Renal cortical epithelial cell (primary cell): ENCODE results near the gene SPRTN. TPM values are rescaled to one million over a fixed set of nuclear protein-coding genes. Genes with fewer than 3 reads are reported as not detected.
A peak's percentile ranks its signal among the peaks of the same experiment; 100 is the strongest.
"Not testable (repeated sequence)": the region's sequence is repeated elsewhere in the genome, so short reads cannot be mapped to it uniquely, and the experiment has no call there.

ENCODE experiments used
- DNase-seq: peaks from one replicate; pipeline ENCODE4 v3.0.0-alpha.2; 2011; ENCODE audit warnings: low read depth
- total RNA-seq: library from RNA; depleted of rRNA; stranded (reverse); fragments of >200 nt; gene quantifications from 2 replicates; pipeline ENCODE4 v1.2.3, GENCODE V29; 2014

Gene SPRTN
- total RNA-seq, 1 donor from 2014 or later, result 20.4 TPM

GRCh38 chr1:231335663-231336602, 2.2 kb upstream of the SPRTN start:
- no peak for DNase-seq

DNA sequence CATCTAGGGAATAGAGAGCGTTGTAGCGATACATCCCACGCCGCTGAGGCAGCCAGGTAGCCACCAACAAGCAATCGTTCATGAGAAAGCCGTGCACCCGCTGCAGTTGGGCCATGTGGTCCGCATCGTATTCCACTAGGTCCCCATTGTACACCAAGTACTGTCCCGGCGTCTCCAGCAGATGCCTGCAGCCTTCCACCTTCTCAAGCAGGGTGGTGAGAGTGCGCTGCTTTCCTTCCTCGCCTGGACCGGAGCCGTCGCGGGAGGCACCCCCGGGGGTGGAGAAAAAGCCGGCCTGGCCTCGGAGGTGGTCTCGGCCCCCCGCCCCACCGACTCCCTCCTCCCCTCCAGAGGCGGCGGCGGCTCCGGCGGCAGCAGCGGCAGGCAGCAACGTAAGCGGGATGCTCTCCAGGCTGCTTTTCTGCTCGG, 1.0 kb upstream of the SPRTN start:
- no peak for DNase-seq

- DNase-seq, result peak; percentile 95
These were observed 422 bp upstream of the SPRTN start, which contains the start of gene EXOC8 for GRCh38 chr1:231337472-231338269. EXOC8 (minus strand) TSS chr1:231337852; CDS start chr1:231337745, 107 bp downstream.

- DNase-seq, result no peak
These were observed 2.4 kb downstream of the SPRTN start for GRCh38 chr1:231340328-231341013.

GRCh38 chr1:231347961-231348360, 9.9 kb downstream of the SPRTN start:
- no peak for DNase-seq

GRCh38 chr1:231348442-231348841, 10.3 kb downstream of the SPRTN start:
- no peak for DNase-seq

DNA sequence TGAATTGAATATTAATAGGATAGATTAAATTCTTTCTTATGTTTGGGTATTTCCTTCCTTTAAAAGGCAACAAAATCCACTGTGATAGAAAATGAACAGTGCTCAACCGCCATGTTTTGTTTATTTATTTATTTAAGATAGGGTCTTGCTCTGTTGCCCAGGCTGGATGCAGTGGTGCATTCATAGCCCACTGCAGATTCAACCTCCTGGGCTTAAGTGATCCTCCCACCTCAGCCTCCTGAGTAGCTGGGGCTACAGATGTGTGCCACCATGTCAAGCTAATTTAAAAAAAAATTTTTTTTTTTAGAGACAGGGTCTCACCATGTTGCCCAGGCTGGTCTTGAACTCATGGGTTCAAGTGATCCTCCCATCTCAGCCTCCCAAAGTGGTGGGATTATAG, 10.8 kb downstream of the SPRTN start:
- not testable (repeated sequence) for DNase-seq

DNA sequence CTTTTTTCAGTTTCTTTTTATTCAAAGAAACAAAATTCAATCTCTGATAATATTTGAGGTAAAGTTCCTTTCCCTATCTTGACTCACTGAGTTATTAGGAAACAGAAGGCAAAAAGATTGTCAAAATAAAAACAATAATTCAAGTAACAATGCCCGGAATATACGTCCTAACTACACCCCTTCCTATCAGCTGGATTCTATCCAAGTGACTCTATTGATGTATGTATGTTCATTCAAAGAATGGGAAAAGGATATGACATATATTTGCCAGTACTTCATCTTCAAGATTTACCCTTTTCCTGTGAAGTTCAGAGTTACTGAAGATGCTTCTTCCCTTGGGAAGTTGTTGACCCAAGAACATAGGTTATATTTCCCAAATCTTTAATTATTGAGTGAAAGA, 13.7 kb downstream of the SPRTN start:
- no peak for DNase-seq

DNA sequence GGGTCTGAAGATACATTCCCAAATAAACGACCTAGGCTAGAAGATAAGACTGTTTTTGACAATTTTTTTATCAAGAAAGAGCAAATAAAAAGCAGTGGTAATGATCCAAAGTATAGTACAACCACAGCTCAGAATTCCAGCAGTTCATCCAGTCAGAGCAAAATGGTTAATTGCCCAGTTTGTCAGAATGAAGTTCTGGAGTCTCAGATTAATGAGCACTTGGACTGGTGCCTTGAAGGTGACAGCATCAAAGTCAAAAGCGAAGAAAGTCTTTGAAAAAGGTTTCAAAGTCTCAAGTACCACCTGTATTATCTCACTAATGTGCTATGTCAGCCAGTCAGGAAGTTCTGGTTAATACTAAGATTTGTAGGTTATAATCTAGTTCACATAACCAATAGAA, 15.0 kb downstream of the SPRTN start:
- DNase-seq, result peak; percentile 51

- DNase-seq, result no peak
These were observed 16.4 kb downstream of the SPRTN start for GRCh38 chr1:231354330-231355020.

DNA sequence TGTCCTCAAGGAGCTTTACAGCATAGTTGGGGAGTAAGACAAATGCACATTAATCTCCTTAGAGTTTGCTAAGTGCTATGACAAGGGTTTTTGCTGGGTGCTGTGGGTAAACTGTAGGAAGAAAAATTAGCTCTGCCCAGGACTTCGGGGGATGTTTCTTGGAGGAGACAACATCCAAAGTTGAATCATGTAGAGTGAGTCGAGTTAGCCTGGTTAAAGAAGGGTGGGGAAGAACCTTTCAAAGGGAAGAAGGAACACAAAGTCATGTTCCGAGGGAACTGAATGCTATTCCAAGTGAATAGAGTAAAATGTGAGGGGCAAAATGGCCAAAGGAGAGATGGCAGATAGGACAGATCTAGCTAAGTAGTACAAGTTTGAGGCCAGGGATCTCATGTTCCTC, 17.1 kb downstream of the SPRTN start:
- no peak for DNase-seq

DNA sequence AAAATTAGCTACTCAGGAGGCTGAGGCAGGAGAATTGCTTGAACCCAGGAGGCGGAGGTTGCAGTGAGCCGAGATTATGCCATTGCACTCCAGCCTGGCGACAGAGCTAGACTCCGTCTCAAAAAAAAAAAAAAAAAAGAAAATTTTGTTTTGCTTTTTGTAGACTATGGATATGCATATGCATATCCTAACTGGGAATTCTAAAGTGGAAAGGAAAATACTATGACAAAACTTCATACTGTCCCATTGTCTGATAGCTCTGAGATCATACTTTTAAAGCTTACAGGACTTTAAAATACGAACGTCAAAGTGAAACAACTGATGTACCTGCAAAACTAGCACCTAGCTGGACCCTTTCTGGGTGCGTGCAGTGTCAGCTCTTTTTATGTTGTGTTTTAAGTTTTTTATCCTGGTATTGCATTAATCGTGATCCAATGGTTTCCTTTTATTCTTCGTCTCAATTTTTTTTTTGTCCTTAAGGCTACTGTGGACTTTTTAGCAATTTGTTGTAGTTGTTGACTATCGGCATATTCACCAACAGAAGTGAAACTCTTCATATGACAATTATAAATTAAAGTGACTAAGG, 19.2 kb downstream of the SPRTN start:
- no peak for DNase-seq

- DNase-seq, result peak; percentile 80
These were observed 19.8 kb downstream of the SPRTN start for GRCh38 chr1:231357831-231358354.

DNA sequence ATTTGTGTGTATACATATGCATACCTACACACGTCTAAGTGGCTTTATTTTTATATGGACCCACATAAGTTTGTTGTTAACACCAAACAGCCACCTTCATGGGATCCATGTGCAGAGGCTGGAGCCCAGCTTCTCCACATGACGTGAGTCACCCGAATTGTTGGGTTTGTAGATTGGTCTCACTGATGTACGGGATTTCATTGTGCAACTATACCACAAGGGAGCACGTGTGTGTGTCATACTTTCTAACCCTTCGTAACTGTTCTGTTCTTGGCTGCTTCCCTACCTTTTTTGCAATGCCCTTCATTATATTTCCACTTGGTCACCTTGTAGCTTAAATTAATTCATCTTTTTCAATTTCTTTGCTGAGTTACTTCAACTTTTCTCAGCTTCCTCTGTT, 21.0 kb downstream of the SPRTN start:
- peak; percentile 60 for DNase-seq

- no peak for DNase-seq
These were observed 24.2 kb downstream of the SPRTN start for GRCh38 chr1:231362325-231362724.

GRCh38 chr1:231363624-231364023, 25.5 kb downstream of the SPRTN start:
- no peak for DNase-seq

DNA sequence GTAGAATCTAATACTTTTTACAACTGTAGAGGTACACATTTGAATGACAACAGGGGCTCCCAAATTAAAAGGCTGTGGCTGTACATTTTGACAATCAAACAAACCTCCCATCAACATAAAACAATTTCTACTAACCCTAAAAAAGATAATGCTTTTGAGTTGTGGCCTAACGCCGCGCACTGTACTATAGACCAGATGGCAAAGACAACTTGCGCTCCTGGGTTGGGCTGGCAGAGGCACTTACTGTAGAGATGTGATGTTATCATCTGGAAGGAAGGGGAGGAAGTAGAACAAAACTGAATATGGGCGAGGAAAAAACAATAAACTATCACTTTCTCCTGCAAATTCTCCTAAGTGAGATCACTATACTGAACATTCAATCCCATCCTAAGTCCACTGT, 26.1 kb downstream of the SPRTN start:
- DNase-seq, result no peak

DNA sequence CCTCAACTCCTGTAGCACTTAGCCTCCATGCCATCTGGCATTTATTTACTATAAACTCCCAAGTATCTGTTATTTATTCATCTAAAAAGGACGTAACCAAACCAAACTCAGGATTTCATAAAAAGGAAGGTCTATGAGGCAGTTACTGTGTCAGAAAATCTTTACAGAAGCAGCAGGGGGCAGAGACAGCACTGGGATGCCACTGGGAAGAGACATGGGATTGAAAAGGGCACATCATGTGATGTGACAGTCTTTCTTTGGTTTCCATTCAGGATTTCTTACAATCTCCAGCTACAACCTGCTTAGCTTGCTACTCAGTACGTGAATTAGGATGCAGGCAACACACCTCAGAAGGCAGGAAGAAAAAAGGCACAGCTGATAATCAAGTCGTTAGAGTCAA, 31.2 kb downstream of the SPRTN start:
- no peak for DNase-seq

- no peak for DNase-seq
These were observed 34.4 kb downstream of the SPRTN start for GRCh38 chr1:231372501-231372900.

GRCh38 chr1:231374394-231374793, 36.3 kb downstream of the SPRTN start:
- no peak for DNase-seq

DNA sequence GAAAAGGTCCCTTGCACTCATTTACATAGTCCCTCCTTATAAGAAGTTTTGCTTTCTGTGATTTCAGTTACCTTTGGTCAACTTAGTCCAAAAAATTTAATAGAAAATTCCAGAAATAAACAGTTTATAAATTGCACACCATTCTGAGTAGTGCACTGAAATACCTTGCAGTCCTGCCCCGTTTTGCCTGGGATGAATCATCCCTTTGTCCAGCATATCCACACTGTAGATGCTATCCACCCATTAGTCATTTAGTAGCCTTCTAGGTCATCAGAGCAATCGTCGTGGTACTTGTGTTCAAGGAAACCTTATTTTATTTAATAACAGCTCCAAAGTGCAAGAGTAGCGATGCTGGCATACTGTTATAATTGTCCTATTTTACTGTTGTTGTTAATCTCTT, 38.0 kb downstream of the SPRTN start:
- peak; percentile 57 for DNase-seq
